GM18508 (cell line): Measurements from ENCODE around the gene MEF2C.

Experiments used
- ATAC-seq: cut with Tn5 transposase; IDR thresholded peaks from one replicate; pipeline ENCODE4 v1.9.1; 2021; ENCODE audit warnings: moderate number of reproducible peaks; ENCODE audit not compliant: insufficient read depth, unreplicated experiment

MEF2C gene

GRCh38 chr5:88695931-88696330 lies 187.1 kb downstream of the MEF2C start:
- ATAC-seq: no peak

DNA sequence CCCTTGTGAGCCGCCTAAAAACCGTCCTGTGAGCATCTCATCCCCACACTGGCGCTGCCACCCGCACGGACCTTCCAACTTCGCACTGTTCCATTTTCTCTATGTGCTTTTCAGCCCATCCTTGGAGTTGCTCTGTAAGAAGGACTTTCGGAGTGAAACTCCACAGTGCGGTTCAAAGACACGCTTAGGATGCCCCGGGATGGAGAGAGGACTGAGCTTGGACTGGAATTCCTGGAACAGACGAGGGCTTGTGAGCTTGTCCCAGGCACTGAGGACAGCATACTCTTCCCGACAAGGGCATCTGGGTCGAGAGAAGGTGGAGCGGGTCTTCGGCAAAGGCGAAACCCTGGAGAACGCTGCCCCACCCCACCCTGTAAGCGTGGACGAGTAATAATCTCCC lies 187.8 kb downstream of the MEF2C start:
- no peak for ATAC-seq

- no peak for ATAC-seq
Measured at GRCh38 chr5:88694023-88694679, 188.8 kb downstream of the MEF2C start.

- ATAC-seq: no peak
Measured at GRCh38 chr5:88693071-88693932, 189.7 kb downstream of the MEF2C start.

GRCh38 chr5:88691945-88692868 lies 190.8 kb downstream of the MEF2C start:
- ATAC-seq: no peak

GRCh38 chr5:88691230-88691582 lies 191.8 kb downstream of the MEF2C start:
- ATAC-seq: no peak

- ATAC-seq: peak; percentile 76
Measured at GRCh38 chr5:88690409-88691229, 192.4 kb downstream of the MEF2C start.

DNA sequence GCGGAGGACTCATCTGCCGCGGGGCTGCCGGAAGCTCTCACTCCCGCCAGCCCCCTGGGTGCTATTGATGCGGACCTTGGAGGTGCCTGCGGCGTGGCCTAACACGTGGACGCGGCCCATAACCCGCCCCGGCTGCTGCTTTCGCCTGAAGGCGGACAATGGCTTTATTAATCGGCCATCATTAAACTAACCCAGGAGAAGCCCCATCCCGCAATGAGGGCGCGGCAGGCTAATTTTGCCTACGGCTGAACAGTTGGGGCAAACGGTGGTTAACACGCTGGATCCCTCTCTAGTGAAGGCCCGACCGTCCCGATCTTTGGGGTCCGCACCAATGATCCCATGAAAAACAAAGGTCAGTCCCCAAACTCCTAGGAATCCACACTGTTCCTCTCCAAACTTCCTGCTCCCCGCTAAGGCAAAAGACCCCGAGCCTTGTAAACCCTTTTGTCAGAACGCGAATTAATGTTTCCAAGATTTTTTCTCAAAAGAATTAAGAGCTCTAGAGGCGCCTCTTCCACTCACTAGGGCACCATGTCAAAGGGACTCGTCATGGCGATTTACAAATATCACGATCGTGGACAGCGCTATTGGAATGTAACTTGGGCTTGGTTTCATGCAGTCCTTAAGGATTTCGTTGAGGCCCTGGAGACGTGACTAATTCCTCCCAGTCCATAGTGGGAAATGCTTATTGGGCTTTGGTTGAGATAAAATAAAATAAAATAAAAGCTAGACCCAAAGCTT lies 193.1 kb downstream of the MEF2C start:
- ATAC-seq: no peak

- no peak for ATAC-seq
Measured at GRCh38 chr5:88688984-88689667, 193.9 kb downstream of the MEF2C start.

GRCh38 chr5:88688156-88688983 lies 194.6 kb downstream of the MEF2C start:
- no peak for ATAC-seq

DNA sequence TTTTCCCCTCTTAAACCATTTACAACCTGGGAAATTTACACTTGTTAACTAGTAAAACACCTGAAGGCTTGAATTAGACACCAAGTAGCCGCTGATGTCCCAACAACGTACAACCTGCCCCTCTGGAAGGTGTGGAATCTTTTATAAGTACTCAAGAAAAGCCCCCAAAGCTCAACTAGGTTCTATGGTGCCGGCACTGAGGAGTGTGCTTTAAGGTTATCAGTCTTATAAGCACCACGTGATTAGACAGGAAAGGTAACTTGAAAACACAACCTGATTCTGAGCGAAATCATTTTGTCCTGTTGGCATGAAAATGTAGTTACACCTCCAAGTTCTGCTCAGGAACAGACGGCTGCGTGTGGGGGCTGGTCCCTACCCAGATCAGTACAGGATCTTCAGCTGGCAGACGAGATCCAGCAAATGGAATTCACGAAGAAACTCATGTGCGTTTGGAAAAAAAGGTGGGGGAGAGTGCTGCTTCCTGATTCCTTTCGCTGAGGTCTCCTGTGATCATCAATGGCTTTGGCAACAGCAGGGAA lies 195.5 kb downstream of the MEF2C start:
- no peak for ATAC-seq

GRCh38 chr5:88686726-88687125 lies 196.3 kb downstream of the MEF2C start:
- ATAC-seq: no peak

- ATAC-seq: no peak
Measured at GRCh38 chr5:88685591-88686541, 197.1 kb downstream of the MEF2C start.

GRCh38 chr5:88683506-88684135 lies 199.4 kb downstream of the MEF2C start:
- ATAC-seq: no peak

DNA sequence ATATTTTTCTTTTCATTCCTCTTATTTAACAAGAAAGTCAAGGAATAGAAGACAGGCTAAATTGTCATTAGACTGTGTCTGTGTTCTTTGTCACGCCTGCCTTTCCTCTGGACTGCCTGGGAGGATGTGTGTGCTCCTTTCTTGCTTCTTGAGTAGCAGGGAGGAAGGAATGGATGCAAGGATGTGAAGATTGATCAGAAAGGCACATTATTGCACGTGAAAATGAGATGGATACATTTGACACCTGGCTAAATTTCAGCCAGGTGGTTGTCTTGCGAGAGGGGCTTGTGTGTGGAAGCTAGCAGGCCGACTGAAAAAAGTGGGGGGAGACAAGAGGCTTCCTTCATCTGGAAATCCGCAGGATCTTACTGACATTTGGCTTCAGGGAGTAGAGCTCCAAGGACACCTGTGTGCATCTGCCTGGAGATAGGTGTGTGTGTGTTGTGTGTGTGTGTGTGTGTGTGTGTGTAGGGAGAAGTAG lies 200.1 kb downstream of the MEF2C start:
- no peak for ATAC-seq

DNA sequence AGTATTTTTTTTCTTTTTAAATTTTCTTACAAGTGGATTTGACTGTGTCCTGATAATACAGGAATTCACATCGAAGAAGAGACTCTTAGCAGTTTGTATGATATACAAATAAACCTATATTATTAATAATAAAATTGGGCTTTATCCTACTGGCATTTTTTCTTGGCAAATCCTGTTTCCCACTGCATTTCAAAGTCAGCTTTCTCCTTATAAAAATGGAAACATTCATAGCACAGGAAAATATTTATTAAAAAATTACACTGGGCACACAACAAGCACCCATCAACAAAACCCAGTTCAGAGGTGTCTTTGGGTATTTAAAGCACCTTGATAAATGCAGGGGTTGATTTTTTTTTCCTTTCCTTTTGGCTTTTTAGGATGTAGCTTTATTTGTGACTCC lies 200.9 kb downstream of the MEF2C start:
- ATAC-seq: no peak
